ENCODE data around the gene TALDO1. TPM values are rescaled to one million over a fixed set of nuclear protein-coding genes. Genes with fewer than 3 reads are reported as not detected.

The TALDO1 gene
- total RNA-seq, 1 donor from 2014 or later, result 176 TPM

GRCh38 chr11:787084-787675, 39.9 kb downstream of the TALDO1 start:
- DNase-seq (ENCODE audit: low spot score), result no peak

GRCh38 chr11:788009-788640, 40.9 kb downstream of the TALDO1 start:
- DNase-seq (ENCODE audit: low spot score), result no peak

GRCh38 chr11:788953-789940, 42.0 kb downstream of the TALDO1 start:
- no peak for DNase-seq (ENCODE audit: low spot score)

- DNase-seq (ENCODE audit: low spot score), result no peak
Observed at GRCh38 chr11:789943-790342, 42.7 kb downstream of the TALDO1 start, which contains the start of gene CEND1. TSS of gene CEND1 (minus strand) at chr11:790090. CDS start at chr11:788576, 1,514 bp downstream.

- no peak for DNase-seq (ENCODE audit: low spot score)
Observed at GRCh38 chr11:790721-791564, 43.7 kb downstream of the TALDO1 start.

GRCh38 chr11:791658-792534, 44.6 kb downstream of the TALDO1 start:
- no peak for DNase-seq (ENCODE audit: low spot score)

GRCh38 chr11:792535-792821, 45.2 kb downstream of the TALDO1 start:
- DNase-seq (ENCODE audit: low spot score), result no peak

- DNase-seq (ENCODE audit: low spot score), result no peak
Observed at GRCh38 chr11:792873-793272, 45.6 kb downstream of the TALDO1 start.

GRCh38 chr11:793556-793955, 46.3 kb downstream of the TALDO1 start:
- no peak for DNase-seq (ENCODE audit: low spot score)

- no peak for DNase-seq (ENCODE audit: low spot score)
Observed at GRCh38 chr11:794013-794765, 46.9 kb downstream of the TALDO1 start.

GRCh38 chr11:794766-795633, 47.7 kb downstream of the TALDO1 start:
- DNase-seq (ENCODE audit: low spot score), result no peak

- peak; percentile 64 for DNase-seq (ENCODE audit: low spot score)
Observed at GRCh38 chr11:795634-796564, 48.6 kb downstream of the TALDO1 start.

GRCh38 chr11:796565-797295, 49.5 kb downstream of the TALDO1 start:
- DNase-seq (ENCODE audit: low spot score), result no peak

GRCh38 chr11:797296-798092, 50.2 kb downstream of the TALDO1 start:
- DNase-seq (ENCODE audit: low spot score), result peak; percentile 54

- peak; percentile 73 for DNase-seq (ENCODE audit: low spot score)
Observed at GRCh38 chr11:798093-798713, 50.9 kb downstream of the TALDO1 start, which contains the start of gene SLC25A22. TSS of gene SLC25A22 (minus strand) at chr11:798281. CDS start at chr11:795006, 3,275 bp downstream.
